ENCODE results near the gene NDRG4. TPM values are rescaled to one million over a fixed set of nuclear protein-coding genes. Genes with fewer than 3 reads are reported as not detected.

The NDRG4 gene
- polyA plus RNA-seq, 6 donors from 2014 or later: 0.17 to 0.79 (median 0.27) TPM; not detected in 3

GRCh38 chr16:58461640-58462039 is 38.3 kb upstream of the NDRG4 start:
- Mint-ChIP-seq H3K4me1 (peaks cover 10 to 17% (median 10%) of the 10 kb centered on the region in 3 donors), H3K27ac (no peak overlapping the region), H3K27me3 (peaks cover 34 to 54% (median 40%) of the 10 kb centered on the region in 3 donors), H3K9me3 (no peaks in the 10 kb centered on the region), H3K4me3 (peak overlapping the region in 3 of 8 donors; percentile 20 to 67 (median 61)), H3K36me3 (no peaks in the 10 kb centered on the region)
- no peak for DNase-seq
- ATAC-seq (ENCODE audit: low read depth in 2 of 2): no peak

- H3K27ac Mint-ChIP-seq: no peak overlapping the region
- no peaks in the 10 kb centered on the region for H3K36me3 Mint-ChIP-seq
- no peak for ATAC-seq (ENCODE audit: low read depth in 2 of 2)
- H3K4me3 Mint-ChIP-seq: peak overlapping the region in 7 of 8 donors; percentile 61 to 84 (median 72)
- H3K9me3 Mint-ChIP-seq: no peaks in the 10 kb centered on the region
- H3K27me3 Mint-ChIP-seq: peaks cover 38 to 58% (median 44%) of the 10 kb centered on the region in 3 donors
- DNase-seq: no peak
- H3K4me1 Mint-ChIP-seq: peaks cover 10 to 17% (median 10%) of the 10 kb centered on the region in 3 donors
Observed at GRCh38 chr16:58462089-58462488, 37.9 kb upstream of the NDRG4 start.

- Mint-ChIP-seq H3K4me1 (peaks cover 10 to 17% (median 10%) of the 10 kb centered on the region in 3 donors), H3K36me3 (no peaks in the 10 kb centered on the region), H3K4me3 (peak overlapping the region; percentile 61 to 86 (median 74)), H3K27ac (no peak overlapping the region), H3K9me3 (no peaks in the 10 kb centered on the region), H3K27me3 (peaks cover 38 to 63% (median 49%) of the 10 kb centered on the region in 3 donors)
- ATAC-seq (ENCODE audit: low read depth in 2 of 2) (no peak), DNase-seq (no peak)
Observed at GRCh38 chr16:58462499-58462996, 37.4 kb upstream of the NDRG4 start.

- Mint-ChIP-seq H3K27me3 (peaks cover 39 to 70% (median 56%) of the 10 kb centered on the region in 3 donors), H3K27ac (no peak overlapping the region), H3K36me3 (no peaks in the 10 kb centered on the region), H3K9me3 (no peaks in the 10 kb centered on the region), H3K4me3 (peak overlapping the region; percentile 35 to 86 (median 70)), H3K4me1 (peaks cover 10 to 17% (median 10%) of the 10 kb centered on the region in 3 donors)
- DNase-seq: peak; percentile 21
- ATAC-seq (ENCODE audit: low read depth in 2 of 2): peak; percentile 53 to 54
Observed at GRCh38 chr16:58462997-58463941, 36.7 kb upstream of the NDRG4 start.

GRCh38 chr16:58464047-58464915 is 35.7 kb upstream of the NDRG4 start:
- no peak for DNase-seq
- no peaks in the 10 kb centered on the region for H3K9me3 Mint-ChIP-seq
- ATAC-seq (ENCODE audit: low read depth in 2 of 2): peak in 1 of 2 donors; percentile 33
- peak overlapping the region; percentile 29 to 88 (median 71) for H3K4me3 Mint-ChIP-seq
- peak overlapping the region in 2 of 6 donors; percentile 67 to 91 for H3K27ac Mint-ChIP-seq
- H3K36me3 Mint-ChIP-seq: no peaks in the 10 kb centered on the region
- H3K4me1 Mint-ChIP-seq: peaks cover 10 to 17% (median 10%) of the 10 kb centered on the region in 3 donors
- peaks cover 44 to 75% (median 65%) of the 10 kb centered on the region in 3 donors for H3K27me3 Mint-ChIP-seq

GRCh38 chr16:58464916-58465731 is 34.8 kb upstream of the NDRG4 start:
- no peak for ATAC-seq (ENCODE audit: low read depth in 2 of 2)
- Mint-ChIP-seq H3K27ac (peak overlapping the region in 2 of 6 donors; percentile 67 to 91), H3K36me3 (no peaks in the 10 kb centered on the region), H3K9me3 (no peaks in the 10 kb centered on the region), H3K4me1 (peaks cover 10 to 17% (median 10%) of the 10 kb centered on the region in 3 donors), H3K27me3 (peaks cover 52 to 74% (median 68%) of the 10 kb centered on the region in 3 donors), H3K4me3 (peak overlapping the region; percentile 29 to 88 (median 71))
- no peak for DNase-seq

- H3K27ac Mint-ChIP-seq: peak overlapping the region in 1 of 6 donors; percentile 60
- H3K27me3 Mint-ChIP-seq: peaks cover 55 to 79% (median 67%) of the 10 kb centered on the region in 3 donors
- ATAC-seq (ENCODE audit: low read depth in 2 of 2) (no peak), DNase-seq (no peak)
- no peaks in the 10 kb centered on the region for H3K36me3 Mint-ChIP-seq
- peaks cover 10 to 16% (median 15%) of the 10 kb centered on the region in 3 donors for H3K4me1 Mint-ChIP-seq
- peak overlapping the region in 2 of 8 donors; percentile 32 to 84 for H3K4me3 Mint-ChIP-seq
- no peaks in the 10 kb centered on the region for H3K9me3 Mint-ChIP-seq
Observed at GRCh38 chr16:58465817-58466216, 34.1 kb upstream of the NDRG4 start.

GRCh38 chr16:58466396-58466795 is 33.5 kb upstream of the NDRG4 start:
- H3K4me3 Mint-ChIP-seq: peak overlapping the region in 4 of 8 donors; percentile 22 to 49 (median 44)

GRCh38 chr16:58467905-58468304 is 32.0 kb upstream of the NDRG4 start:
- Mint-ChIP-seq H3K9me3 (no peaks in the 10 kb centered on the region), H3K36me3 (no peaks in the 10 kb centered on the region), H3K27me3 (peaks cover 52 to 69% (median 62%) of the 10 kb centered on the region in 3 donors), H3K4me3 (peak overlapping the region in 1 of 8 donors; percentile 68), H3K27ac (no peak overlapping the region), H3K4me1 (peaks cover 10 to 17% (median 11%) of the 10 kb centered on the region in 3 donors)
- DNase-seq: no peak
- no peak for ATAC-seq (ENCODE audit: low read depth in 2 of 2)

More at GRCh38 chr16:58466396-58466795, 33.5 kb upstream of the NDRG4 start:
- no peaks in the 10 kb centered on the region for H3K9me3 Mint-ChIP-seq
- DNase-seq (no peak), ATAC-seq (ENCODE audit: low read depth in 2 of 2) (no peak)
- peaks cover 52 to 79% (median 63%) of the 10 kb centered on the region in 3 donors for H3K27me3 Mint-ChIP-seq
- no peaks in the 10 kb centered on the region for H3K36me3 Mint-ChIP-seq
- H3K4me1 Mint-ChIP-seq: peaks cover 10 to 17% (median 14%) of the 10 kb centered on the region in 3 donors
- peak overlapping the region in 1 of 6 donors; percentile 60 for H3K27ac Mint-ChIP-seq

- H3K4me1 Mint-ChIP-seq: peaks cover 3 to 7% (median 5%) of the 10 kb centered on the region in 3 donors
- peaks cover 44 to 70% (median 60%) of the 10 kb centered on the region in 3 donors for H3K27me3 Mint-ChIP-seq
- DNase-seq (no peak), ATAC-seq (ENCODE audit: low read depth in 2 of 2) (no peak)
- H3K27ac Mint-ChIP-seq: no peak overlapping the region
- H3K36me3 Mint-ChIP-seq: no peaks in the 10 kb centered on the region
- H3K9me3 Mint-ChIP-seq: no peaks in the 10 kb centered on the region
- no peak overlapping the region for H3K4me3 Mint-ChIP-seq
Observed at GRCh38 chr16:58471209-58471975, 28.6 kb upstream of the NDRG4 start.

GRCh38 chr16:58472266-58472665 is 27.7 kb upstream of the NDRG4 start:
- Mint-ChIP-seq H3K27ac (no peak overlapping the region), H3K36me3 (no peaks in the 10 kb centered on the region), H3K4me3 (no peak overlapping the region), H3K27me3 (peaks cover 36 to 63% (median 52%) of the 10 kb centered on the region in 3 donors), H3K9me3 (no peaks in the 10 kb centered on the region), H3K4me1 (peaks cover 3 to 7% (median 5%) of the 10 kb centered on the region in 3 donors)
- ATAC-seq (ENCODE audit: low read depth in 2 of 2) (no peak), DNase-seq (no peak)

Data from naive B cell (primary cell).